ENCODE measurements around the gene KPTN. TPM values are rescaled to one million over a fixed set of nuclear protein-coding genes. Genes with fewer than 3 reads are reported as not detected.
A peak's percentile ranks its signal among the peaks of the same experiment; 100 is the strongest.

KPTN gene
- total and polyA plus RNA-seq, 2 of the 13 experiments (the other 11 are each of a cell fraction or from before 2014, with no cell fraction given) = 9.1 to 13.3 TPM

- no peak for TF ChIP-seq DPF2 (CRISPR knock-in tag; IDR thresholded peaks at IDR 0.05; ENCODE audit: borderline replicate concordance, low read depth)
- no peak for TF ChIP-seq GFI1 (CRISPR knock-in tag; IDR thresholded peaks at IDR 0.05; ENCODE audit: borderline replicate concordance)
- peak; percentile 55; the same call in 1 of the 2 replicates for TF ChIP-seq SPEN (CRISPR knock-in tag; IDR thresholded peaks at IDR 0.05; ENCODE audit: low read depth)
- TF ChIP-seq ZEB1 (IDR thresholded peaks at IDR 0.05; ENCODE audit: insufficient replicate concordance, low read depth) = no peak
- TF ChIP-seq GATAD2A (CRISPR knock-in tag; IDR thresholded peaks at IDR 0.05) = no peak
- no peak for TF ChIP-seq KLF11 (CRISPR knock-in tag; IDR thresholded peaks at IDR 0.05)
- no peak for TF ChIP-seq ADNP (CRISPR knock-in tag; IDR thresholded peaks at IDR 0.05)
These were observed 12.1 kb downstream of the KPTN start, which contains the start of gene SLC8A2 (continued) for GRCh38 chr19:47471733-47472457.

GRCh38 chr19:47471381-47471732 is 12.7 kb downstream of the KPTN start:
- no peaks in the 10 kb centered on the region for H3K36me3 ChIP-seq (replicated peaks in 1 of 2; ENCODE audit: control insufficient read depth in 1 of 2, insufficient read depth in 2 of 2, low read length in 2 of 2)
- peaks cover 3 to 43% of the 10 kb centered on the region in 2 experiments; a peak in 4 of 5 replicates for H3K27me3 ChIP-seq (ENCODE audit: control insufficient read depth in 1 of 2, insufficient read depth in 2 of 2, low read length in 2 of 2)
- H3K27ac ChIP-seq (ENCODE audit: extremely low read length, insufficient read depth, low read length) = no peak overlapping the region
- TF ChIP-seq SUZ12 (IDR thresholded peaks at IDR 0.05; ENCODE audit: low read depth, low read length) (no peak), ZNF597 (CRISPR knock-in tag; IDR thresholded peaks at IDR 0.05) (no peak), NFKB2 (CRISPR knock-in tag; IDR thresholded peaks at IDR 0.05; ENCODE audit: borderline replicate concordance) (no peak), DBP (CRISPR knock-in tag; IDR thresholded peaks at IDR 0.05; ENCODE audit: not compliant biosample characterization) (no peak), TEAD3 (CRISPR knock-in tag; optimal IDR thresholded peaks at IDR 0.05; ENCODE audit: borderline replicate concordance) (no peak), ZNF253 (CRISPR knock-in tag; IDR thresholded peaks at IDR 0.05; ENCODE audit: borderline replicate concordance) (no peak), MAZ (IDR thresholded peaks at IDR 0.05; ENCODE audit: borderline replicate concordance, low read depth, low read length) (no peak), MAZ (CRISPR knock-in tag; IDR thresholded peaks at IDR 0.05; ENCODE audit: low read depth) (no peak), ZNF431 (CRISPR knock-in tag; IDR thresholded peaks at IDR 0.05; ENCODE audit: borderline replicate concordance, low read depth) (no peak), KDM3A (CRISPR knock-in tag; IDR thresholded peaks at IDR 0.05; ENCODE audit: low read depth) (no peak), ZBTB44 (CRISPR knock-in tag; IDR thresholded peaks at IDR 0.05) (no peak), YEATS2 (CRISPR knock-in tag; IDR thresholded peaks at IDR 0.05; ENCODE audit: borderline replicate concordance) (no peak)
- peak overlapping the region in 1 of 3 experiments; percentile 16; a peak in 1 of 6 replicates for H3K4me3 ChIP-seq (replicated peaks in 1 of 3; ENCODE audit: insufficient read depth in 1 of 3, low read depth in 2 of 3, low read length in 3 of 3)
- no peak overlapping the region for H3K9ac ChIP-seq (ENCODE audit: insufficient read depth, low read depth, low read length)
- BruUV-seq (replicated peaks) = no TSS peak
- in situ Hi-C loops (cut with HindIII; ENCODE audit: extremely low pct_ligation_motif_present, low pct_unique_long_range_greater_than_20kb) = no loop called here
- ATAC-seq (peak; percentile 21; the same call in 2 of the 3 replicates), DNase-seq (ENCODE audit: low spot score) (no peak), FAIRE-seq (no peak)
- H3K4me1 ChIP-seq (ENCODE audit: insufficient read depth, low read length) = peaks cover 6% of the 10 kb centered on the region; the same call in 1 of the 2 replicates
- H3K79me2 ChIP-seq (ENCODE audit: insufficient read depth, low read length) = no peaks in the 10 kb centered on the region
- no peak overlapping the region for H2AFZ ChIP-seq (ENCODE audit: low read length)
- intact Hi-C loops (cut with micrococcal nuclease; ENCODE audit: unreplicated experiment) = no loop called here
- POLR2A ChIA-PET = no interaction called here
- CTCF ChIA-PET (ENCODE audit: low intra/inter-chr PET ratio, low total read pairs) = no interaction called here
- H3K9me3 ChIP-seq (ENCODE audit: low read length) = no peaks in the 10 kb centered on the region
- no peak overlapping the region for H3K4me2 ChIP-seq (ENCODE audit: low read depth, low read length)
- no peaks in the 10 kb centered on the region for H4K20me1 ChIP-seq (ENCODE audit: insufficient read depth, low read length)
- WGBS (ENCODE audit: low lambda C conversion rate) = 14% methylated on average over 8 of the region's 16 CpGs
